ENCODE results near the gene MAP7. TPM values are rescaled to one million over a fixed set of nuclear protein-coding genes. Genes with fewer than 3 reads are reported as not detected.

Gene MAP7
- total and polyA plus RNA-seq, 10 donors, result 0.67 to 4.9 (median 3.0) TPM

DNA sequence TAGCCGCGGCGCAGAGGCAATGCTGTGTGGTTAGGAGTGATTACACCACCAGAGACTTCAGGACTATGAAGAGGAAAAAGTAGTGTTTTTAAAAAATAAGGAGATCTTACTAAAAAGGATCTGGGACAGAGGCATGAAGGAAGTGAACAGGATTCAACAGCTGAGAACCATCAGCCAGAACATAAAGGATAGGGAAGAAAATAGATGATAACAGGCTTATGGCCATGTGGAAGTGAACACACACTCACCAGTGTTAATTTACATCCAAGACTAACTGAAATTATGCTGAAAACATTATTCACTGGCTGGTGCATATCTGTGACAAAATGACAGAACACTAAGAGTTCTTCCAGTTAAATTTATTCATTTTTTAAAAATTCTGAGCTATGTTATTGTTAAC is 213.1 kb downstream of the MAP7 start:
- intact Hi-C loops (cut with DNase I; ENCODE audit: low total_unique reads), result no loop called here
- no peak for DNase-seq
- no peak overlapping the region for H3K4me3 ChIP-seq

DNA sequence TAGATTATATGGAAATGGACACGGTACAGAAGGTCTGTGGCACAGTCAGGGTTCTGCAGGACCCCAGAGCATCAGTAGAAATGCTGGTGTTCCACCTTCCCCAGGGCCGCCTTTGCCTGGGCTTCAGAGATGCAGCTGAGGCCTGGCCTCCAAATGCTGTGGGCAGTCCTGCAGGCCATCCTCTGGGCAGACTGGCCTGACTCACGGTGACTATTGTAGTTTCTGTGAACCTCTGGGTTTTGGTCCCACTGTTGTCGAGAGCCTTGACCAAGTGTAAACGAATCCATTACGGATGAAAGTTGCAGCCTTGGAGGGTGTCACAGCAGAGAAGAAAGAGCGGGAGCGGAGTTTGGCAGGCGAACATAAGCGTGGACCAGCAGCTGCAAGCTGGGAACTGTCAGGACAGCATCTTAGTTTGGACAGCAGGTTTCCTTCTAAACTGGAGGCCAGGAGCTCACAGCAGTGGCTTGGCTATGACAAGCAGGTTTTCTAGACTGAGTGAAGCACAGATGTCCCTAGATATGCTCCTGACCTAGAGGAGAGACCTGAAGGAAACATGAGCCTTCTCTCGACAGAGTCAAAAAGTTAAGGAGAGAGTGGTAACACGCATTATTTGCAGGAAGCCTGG is 214.4 kb downstream of the MAP7 start:
- no peak overlapping the region for H3K27ac ChIP-seq
- H3K4me1 ChIP-seq, result no peaks in the 10 kb centered on the region
- H3K9me3 ChIP-seq, result no peaks in the 10 kb centered on the region
- no peak overlapping the region for H3K4me3 ChIP-seq
- peaks cover 0 to 3% (median 0%) of the 10 kb centered on the region in 7 donors for H3K27me3 ChIP-seq (replicated peaks in 1 of 7)
- no peak for TF ChIP-seq POLR2A (IDR thresholded peaks at IDR 0.05)
- TF ChIP-seq POLR2AphosphoS5 (IDR thresholded peaks at IDR 0.05), result no peak
- TF ChIP-seq, protein P1, sequence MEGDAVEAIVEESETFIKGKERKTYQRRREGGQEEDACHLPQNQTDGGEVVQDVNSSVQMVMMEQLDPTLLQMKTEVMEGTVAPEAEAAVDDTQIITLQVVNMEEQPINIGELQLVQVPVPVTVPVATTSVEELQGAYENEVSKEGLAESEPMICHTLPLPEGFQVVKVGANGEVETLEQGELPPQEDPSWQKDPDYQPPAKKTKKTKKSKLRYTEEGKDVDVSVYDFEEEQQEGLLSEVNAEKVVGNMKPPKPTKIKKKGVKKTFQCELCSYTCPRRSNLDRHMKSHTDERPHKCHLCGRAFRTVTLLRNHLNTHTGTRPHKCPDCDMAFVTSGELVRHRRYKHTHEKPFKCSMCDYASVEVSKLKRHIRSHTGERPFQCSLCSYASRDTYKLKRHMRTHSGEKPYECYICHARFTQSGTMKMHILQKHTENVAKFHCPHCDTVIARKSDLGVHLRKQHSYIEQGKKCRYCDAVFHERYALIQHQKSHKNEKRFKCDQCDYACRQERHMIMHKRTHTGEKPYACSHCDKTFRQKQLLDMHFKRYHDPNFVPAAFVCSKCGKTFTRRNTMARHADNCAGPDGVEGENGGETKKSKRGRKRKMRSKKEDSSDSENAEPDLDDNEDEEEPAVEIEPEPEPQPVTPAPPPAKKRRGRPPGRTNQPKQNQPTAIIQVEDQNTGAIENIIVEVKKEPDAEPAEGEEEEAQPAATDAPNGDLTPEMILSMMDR (IDR thresholded peaks at IDR 0.05 in 8 of 11, conservative IDR thresholded peaks at IDR 0.05 in 3 of 11), result no peak
- DNase-seq, result no peak
- H3K36me3 ChIP-seq, result no peaks in the 10 kb centered on the region
- 85 to 93% (median 89%) methylated on average over 12 of the region's 12 CpGs for WGBS, 5 donors
- intact Hi-C loops (cut with DNase I; ENCODE audit: low total_unique reads), result no loop called here

More for the DNA sequence above, 213.1 kb downstream of the MAP7 start:
- Histone ChIP-seq H3K27ac (no peak overlapping the region), H3K4me1 (no peaks in the 10 kb centered on the region), H3K36me3 (no peaks in the 10 kb centered on the region), H3K27me3 (replicated peaks in 1 of 7) (peaks cover 0 to 3% (median 0%) of the 10 kb centered on the region in 7 donors), H3K9me3 (no peaks in the 10 kb centered on the region)
- TF ChIP-seq POLR2A (IDR thresholded peaks at IDR 0.05) (no peak), POLR2AphosphoS5 (IDR thresholded peaks at IDR 0.05) (no peak)
- TF ChIP-seq, protein P1 (IDR thresholded peaks at IDR 0.05 in 8 of 11, conservative IDR thresholded peaks at IDR 0.05 in 3 of 11), result no peak
- WGBS, 5 donors, result 87 to 97% (median 92%) methylated on average over 3 of the region's 3 CpGs

DNA sequence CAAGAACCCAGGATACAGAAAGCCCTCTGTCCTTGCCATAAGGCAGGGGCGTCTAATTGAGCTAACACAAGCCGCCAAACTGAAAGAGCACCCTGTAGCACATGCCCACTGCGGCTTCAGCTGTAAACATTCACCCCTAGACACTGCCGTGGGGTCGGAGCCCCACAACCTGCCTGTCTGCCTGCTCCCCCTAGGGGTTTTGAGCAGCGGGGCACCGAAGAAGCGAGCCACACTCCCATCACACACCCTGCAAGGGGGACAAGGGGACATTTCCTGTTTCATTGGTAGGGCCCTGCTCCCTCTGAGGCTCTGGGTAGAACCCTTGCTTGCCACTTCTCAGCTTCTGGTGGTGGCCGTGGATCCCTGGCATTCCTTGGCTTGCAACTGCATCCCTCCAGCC is 215.4 kb downstream of the MAP7 start:
- Histone ChIP-seq H3K4me3 (no peak overlapping the region), H3K27me3 (replicated peaks in 1 of 7) (peaks cover 0 to 3% (median 0%) of the 10 kb centered on the region in 7 donors), H3K4me1 (no peaks in the 10 kb centered on the region), H3K27ac (no peak overlapping the region), H3K36me3 (no peaks in the 10 kb centered on the region), H3K9me3 (no peaks in the 10 kb centered on the region)
- no peak for DNase-seq
- intact Hi-C loops (cut with DNase I; ENCODE audit: low total_unique reads), result no loop called here
- no peak for TF ChIP-seq POLR2AphosphoS5 (IDR thresholded peaks at IDR 0.05)
- WGBS, 5 donors, result 70 to 85% (median 74%) methylated on average over 9 of the region's 9 CpGs

DNA sequence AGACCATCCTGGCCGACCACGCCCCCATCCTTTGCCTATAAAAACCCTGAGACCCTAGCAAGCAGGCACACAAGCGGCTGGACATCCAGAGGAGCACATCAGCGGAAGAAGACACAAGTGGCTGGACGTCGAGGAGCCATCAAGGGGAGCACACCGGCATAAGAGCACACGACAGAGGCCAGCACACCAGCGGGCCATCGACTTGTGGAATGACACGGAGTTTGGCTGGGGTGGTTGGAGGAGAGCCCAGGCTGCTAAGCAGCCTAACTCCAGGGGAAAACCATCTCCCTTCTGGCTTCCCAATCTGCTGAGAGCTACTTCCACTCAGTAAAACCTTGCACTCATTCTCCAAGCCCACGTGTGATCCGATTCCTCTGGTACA is 215.8 kb downstream of the MAP7 start:
- H3K36me3 ChIP-seq, result no peaks in the 10 kb centered on the region
- H3K27ac ChIP-seq, result no peak overlapping the region
- H3K4me1 ChIP-seq, result no peaks in the 10 kb centered on the region
- intact Hi-C loops (cut with DNase I; ENCODE audit: low total_unique reads), result no loop called here
- TF ChIP-seq POLR2A (IDR thresholded peaks at IDR 0.05), result no peak
- TF ChIP-seq, protein P1 (IDR thresholded peaks at IDR 0.05 in 8 of 11, conservative IDR thresholded peaks at IDR 0.05 in 3 of 11), result no peak
- TF ChIP-seq POLR2AphosphoS5 (IDR thresholded peaks at IDR 0.05), result no peak
- no peak for DNase-seq
- 86 to 96% (median 91%) methylated on average over 13 of the region's 13 CpGs for WGBS, 5 donors
- no peaks in the 10 kb centered on the region for H3K9me3 ChIP-seq
- no peak overlapping the region for H3K4me3 ChIP-seq
- H3K27me3 ChIP-seq (replicated peaks in 1 of 7), result peaks cover 0 to 3% (median 0%) of the 10 kb centered on the region in 7 donors
